PC-9 (cell line): Measurements from ENCODE around the gene DOHH. TPM values are rescaled to one million over a fixed set of nuclear protein-coding genes. Genes with fewer than 3 reads are reported as not detected.

Experiments used
- BruUV-seq: library from RNA; stranded (reverse); fragments of 400-500 nt; replicated peaks from 2 replicates; lab custom pipeline; 2021; lab: Mats Ljungman, UMichigan
- CTCF ChIA-PET: fragments of 300-600 bp; sonication (Branson Sonifier 250); formaldehyde crosslinking; loops from one replicate; lab custom pipeline; 2022; ENCODE audit warnings: antibody characterized with exemption; lab: Charles Lee
- POLR2A ChIA-PET: fragments of 300-600 bp; sonication (Branson Sonifier 250); formaldehyde crosslinking; loops from one replicate; lab custom pipeline; 2022; ENCODE audit warnings: antibody characterized with exemption; ENCODE audit not compliant: unreplicated experiment; lab: Charles Lee
- DNase-seq, 2 experiments: peaks; one replicate each; pipeline versions ENCODE4 v3.0.0 to v3.0.0-alpha.2; 2015 to 2022; ENCODE audit warnings: mixed read lengths in 1 of 2
- H2AFZ ChIP-seq: fragments of 200-600 bp; sonication (generic); 2 replicates; pipeline ENCODE4 v1.8.1; 2017; ENCODE audit warnings: antibody characterized with exemption
- H3F3A ChIP-seq: fragments of 200-600 bp; sonication (generic); 2 replicates; pipeline ENCODE4 v1.8.1; 2017; ENCODE audit warnings: antibody characterized with exemption, mild to moderate bottlenecking, low read depth; ENCODE audit not compliant: insufficient read depth
- H3K27ac ChIP-seq: fragments of 200-600 bp; sonication (generic); 2 replicates; pipeline ENCODE4 v1.6.1; 2016; ENCODE audit warnings: mixed run types
- H3K27me3 ChIP-seq: fragments of 200-600 bp; sonication (generic); 2 replicates; pipeline ENCODE4 v1.6.1; 2016; ENCODE audit warnings: low read depth, mixed run types; ENCODE audit not compliant: insufficient read depth
- H3K36me3 ChIP-seq: fragments of 200-600 bp; sonication (generic); 2 replicates; pipeline ENCODE4 v1.6.1; 2016; ENCODE audit warnings: low read depth, mixed run types
- H3K4me1 ChIP-seq: fragments of 200-600 bp; sonication (generic); replicated peaks from 2 replicates; pipeline ENCODE4 v1.6.1; 2016; ENCODE audit warnings: mixed run types; ENCODE audit not compliant: insufficient read depth
- H3K4me2 ChIP-seq: fragments of 200-600 bp; sonication (generic); 2 replicates; pipeline ENCODE4 v1.6.1; 2017; ENCODE audit warnings: mixed run types
- H3K4me3 ChIP-seq: fragments of 200-600 bp; sonication (generic); 2 replicates; pipeline ENCODE4 v1.6.1; 2016; ENCODE audit warnings: mixed run types
- H3K79me2 ChIP-seq: fragments of 200-600 bp; sonication (generic); 2 replicates; pipeline ENCODE4 v1.6.1; 2017; ENCODE audit warnings: low read depth, mixed run types
- H3K9me2 ChIP-seq: fragments of 200-600 bp; sonication (generic); 2 replicates; pipeline ENCODE4 v1.8.1; 2017; ENCODE audit warnings: mild to moderate bottlenecking; ENCODE audit not compliant: insufficient read depth
- H3K9me3 ChIP-seq: fragments of 200-600 bp; sonication (generic); 2 replicates; pipeline ENCODE4 v1.8.1; 2016; ENCODE audit warnings: low read depth; ENCODE audit not compliant: insufficient read depth
- H4K20me1 ChIP-seq: fragments of 200-600 bp; sonication (generic); 2 replicates; pipeline ENCODE4 v1.8.1; 2017; ENCODE audit not compliant: insufficient read depth
- EZH2 ChIP-seq: fragments of 200-600 bp; sonication (generic); IDR thresholded peaks from 2 replicates; pipeline ENCODE4 v1.8.0; 2017; ENCODE audit warnings: antibody characterized with exemption, low read depth
- intact Hi-C: fragments of 100-400 bp; cut with micrococcal nuclease; formaldehyde crosslinking; loops from one replicate; pipeline ENCODE4 v1.10.0; 2022; ENCODE audit not compliant: unreplicated experiment
- total RNA-seq: library from RNA; stranded (reverse); gene quantifications from 2 replicates; pipeline ENCODE4 v1.2.3, GENCODE V29; 2021
- TF ChIP-seq, protein P1 (sequence below): fragments of 200-600 bp; sonication (generic); conservative IDR thresholded peaks from 2 replicates; pipeline ENCODE4 v1.6.1; 2017; ENCODE audit warnings: mixed run types, antibody characterized with exemption, mild to moderate bottlenecking, moderate library complexity

The DOHH gene
- total RNA-seq, 1 experiment from 2014 or later, result 7.7 TPM

DNA sequence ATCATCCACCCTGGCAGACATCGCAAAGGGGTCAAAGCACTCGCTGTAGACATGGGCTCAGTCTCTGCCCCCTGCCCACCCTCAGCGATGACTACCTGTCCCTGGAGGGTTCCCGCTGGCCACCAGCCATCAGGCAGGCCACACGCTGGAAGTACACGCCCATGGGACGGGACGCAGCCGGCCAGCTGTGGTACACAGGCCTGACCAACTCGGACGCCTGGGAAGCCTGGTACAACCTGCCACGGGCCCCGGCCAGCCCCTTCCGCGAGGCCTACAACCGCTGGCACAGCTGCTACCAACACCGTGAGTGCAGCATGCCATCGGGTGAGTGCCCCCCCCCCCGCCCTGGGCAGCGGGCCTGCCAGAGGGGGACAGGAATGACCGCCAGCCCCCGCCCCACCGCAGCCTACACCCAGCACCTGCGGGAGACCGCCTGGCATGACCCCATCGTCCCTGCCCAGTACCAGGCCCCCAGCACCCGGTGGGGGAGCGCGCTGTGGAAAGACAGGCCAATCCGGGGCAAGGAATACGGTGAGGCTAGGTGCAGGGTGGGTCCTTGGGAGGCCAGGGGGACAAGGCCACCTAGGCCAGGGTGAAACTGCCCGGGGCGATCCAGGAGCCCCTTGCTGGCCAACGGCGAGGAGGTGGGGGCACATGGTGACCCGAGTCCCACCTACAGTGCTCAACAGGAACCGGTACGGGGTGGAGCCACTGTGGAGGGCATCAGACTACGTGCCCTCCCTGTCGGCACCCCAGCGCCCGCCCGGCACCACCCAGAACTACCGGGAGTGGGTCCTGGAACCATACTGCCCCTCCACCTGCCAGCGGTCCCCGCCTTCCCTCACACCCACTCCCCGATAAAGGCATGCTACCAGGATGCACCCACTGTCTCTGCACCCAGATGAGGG lies 42.9 kb upstream of the DOHH start:
- Histone ChIP-seq H3K27me3 (no peaks in the 10 kb centered on the region), H3K9me2 (no peaks in the 10 kb centered on the region), H4K20me1 (no peaks in the 10 kb centered on the region; the same call in 1 of the 2 replicates), H3K4me3 (no peak overlapping the region), H3K9me3 (no peaks in the 10 kb centered on the region), H3K4me1 (no peaks in the 10 kb centered on the region), H3K4me2 (no peak overlapping the region), H2AFZ (no peak overlapping the region), H3K36me3 (no peaks in the 10 kb centered on the region), H3K79me2 (no peaks in the 10 kb centered on the region), H3F3A (peaks cover 4% of the 10 kb centered on the region; the same call in 1 of the 2 replicates), H3K27ac (no peak overlapping the region)
- intact Hi-C loops, result no loop called here
- ChIA-PET POLR2A (no interaction called here), CTCF (no interaction called here)
- BruUV-seq, result no TSS peak
- DNase-seq, result no peak
- TF ChIP-seq, protein P1, sequence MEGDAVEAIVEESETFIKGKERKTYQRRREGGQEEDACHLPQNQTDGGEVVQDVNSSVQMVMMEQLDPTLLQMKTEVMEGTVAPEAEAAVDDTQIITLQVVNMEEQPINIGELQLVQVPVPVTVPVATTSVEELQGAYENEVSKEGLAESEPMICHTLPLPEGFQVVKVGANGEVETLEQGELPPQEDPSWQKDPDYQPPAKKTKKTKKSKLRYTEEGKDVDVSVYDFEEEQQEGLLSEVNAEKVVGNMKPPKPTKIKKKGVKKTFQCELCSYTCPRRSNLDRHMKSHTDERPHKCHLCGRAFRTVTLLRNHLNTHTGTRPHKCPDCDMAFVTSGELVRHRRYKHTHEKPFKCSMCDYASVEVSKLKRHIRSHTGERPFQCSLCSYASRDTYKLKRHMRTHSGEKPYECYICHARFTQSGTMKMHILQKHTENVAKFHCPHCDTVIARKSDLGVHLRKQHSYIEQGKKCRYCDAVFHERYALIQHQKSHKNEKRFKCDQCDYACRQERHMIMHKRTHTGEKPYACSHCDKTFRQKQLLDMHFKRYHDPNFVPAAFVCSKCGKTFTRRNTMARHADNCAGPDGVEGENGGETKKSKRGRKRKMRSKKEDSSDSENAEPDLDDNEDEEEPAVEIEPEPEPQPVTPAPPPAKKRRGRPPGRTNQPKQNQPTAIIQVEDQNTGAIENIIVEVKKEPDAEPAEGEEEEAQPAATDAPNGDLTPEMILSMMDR, result no peak
- TF ChIP-seq EZH2, result no peak

DNA sequence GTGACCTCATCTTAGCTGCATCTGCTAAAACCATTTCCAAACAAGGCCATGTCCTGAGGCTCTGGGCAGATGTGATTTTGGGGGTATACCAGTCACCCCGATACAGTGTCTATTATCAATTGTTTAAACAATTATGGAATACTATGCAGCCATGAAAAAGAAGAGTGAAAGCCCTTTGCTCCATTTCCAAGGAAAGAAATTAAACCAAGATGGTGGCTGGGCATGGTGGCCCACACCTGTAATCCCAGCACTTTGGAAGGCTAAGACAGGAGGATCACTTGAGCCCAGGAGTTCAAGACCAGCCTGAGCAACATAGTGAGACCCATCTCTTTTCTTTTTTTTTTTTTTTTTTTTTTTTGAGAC lies 39.3 kb upstream of the DOHH start:
- no peaks in the 10 kb centered on the region; the same call in 1 of the 2 replicates for H4K20me1 ChIP-seq
- no peaks in the 10 kb centered on the region for H3K36me3 ChIP-seq
- no peaks in the 10 kb centered on the region for H3K79me2 ChIP-seq
- TF ChIP-seq, protein P1, result no peak
- no peak for TF ChIP-seq EZH2
- peaks cover 4% of the 10 kb centered on the region; the same call in 1 of the 2 replicates for H3F3A ChIP-seq
- no peaks in the 10 kb centered on the region for H3K9me2 ChIP-seq
- H3K4me2 ChIP-seq, result no peak overlapping the region
- H3K27me3 ChIP-seq, result no peaks in the 10 kb centered on the region
- no peaks in the 10 kb centered on the region for H3K4me1 ChIP-seq
- no TSS peak for BruUV-seq
- ChIA-PET POLR2A (no interaction called here), CTCF (no interaction called here)
- no peak for DNase-seq
- H3K9me3 ChIP-seq, result no peaks in the 10 kb centered on the region
- intact Hi-C loops, result no loop called here
- no peak overlapping the region for H3K27ac ChIP-seq
- no peak overlapping the region for H3K4me3 ChIP-seq
- no peak overlapping the region for H2AFZ ChIP-seq

DNA sequence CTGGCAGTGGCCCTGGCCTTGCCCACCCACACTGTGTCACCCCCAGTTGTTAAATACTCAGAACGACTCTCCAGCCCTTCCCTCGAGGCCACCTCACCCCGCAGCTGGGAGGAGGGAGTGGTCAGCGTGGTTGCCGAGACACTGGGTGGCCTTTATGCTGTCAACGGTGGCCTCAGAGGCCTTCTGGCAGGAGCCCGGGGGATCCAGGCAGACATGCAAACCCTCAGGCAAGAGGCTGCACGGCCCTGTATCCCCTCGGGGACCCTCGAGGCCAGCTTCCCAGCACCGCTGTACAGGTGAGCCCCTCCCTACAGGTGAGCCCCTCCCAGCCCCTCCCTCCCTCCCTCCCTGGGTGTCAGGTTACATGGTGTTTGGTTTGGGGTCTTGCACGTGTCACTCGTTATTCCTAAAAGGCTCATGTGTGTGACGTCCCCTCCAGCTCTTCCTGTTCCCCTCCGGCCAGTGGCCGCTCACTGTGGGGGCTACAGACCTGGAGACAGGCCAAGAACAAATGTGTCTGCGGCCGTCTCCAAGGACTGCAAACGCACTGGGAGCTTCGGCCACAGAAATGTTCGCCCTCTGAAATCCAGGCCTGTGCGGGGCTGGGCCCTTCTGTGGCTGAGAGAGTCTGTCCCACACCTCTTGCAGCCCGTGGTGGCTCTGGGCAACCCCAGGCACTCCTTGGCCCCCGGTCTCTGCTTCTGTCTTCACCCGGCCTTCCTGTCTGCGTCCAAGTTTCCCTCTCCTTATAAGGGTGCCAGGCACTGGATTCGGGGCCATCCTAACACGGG lies 38.7 kb upstream of the DOHH start, which contains the start of gene TEKTIP1:
Gene TEKTIP1 (plus strand): TSS at position 210 of the 791 bp plus-strand sequence. CDS start 4 bp downstream, at position 214.
- H4K20me1 ChIP-seq, result no peaks in the 10 kb centered on the region; the same call in 1 of the 2 replicates
- H3K4me2 ChIP-seq, result no peak within 1 kb of the TSS
- H3F3A ChIP-seq, result peaks cover 4% of the 10 kb centered on the region; the same call in 1 of the 2 replicates
- no peaks in the 10 kb centered on the region for H3K27me3 ChIP-seq
- no peak for DNase-seq
- no peaks in the 10 kb centered on the region for H3K79me2 ChIP-seq
- intact Hi-C loops, result no loop called here
- H3K9me3 ChIP-seq, result no peaks in the 10 kb centered on the region
- H2AFZ ChIP-seq, result no peak within 1 kb of the TSS
- CTCF ChIA-PET, result no interaction called here
- TF ChIP-seq EZH2, result no peak
- TF ChIP-seq, protein P1, result no peak
- BruUV-seq, result no TSS peak
- H3K4me1 ChIP-seq, result no peaks in the 10 kb centered on the region
- H3K9me2 ChIP-seq, result no peaks in the 10 kb centered on the region
- H3K36me3 ChIP-seq, result no peaks in the 10 kb centered on the region
- POLR2A ChIA-PET, result no interaction called here
- no peak within 1 kb of the TSS for H3K4me3 ChIP-seq
- H3K27ac ChIP-seq, result no peak within 1 kb of the TSS
